GM12878 (cell line): Measurements from ENCODE around the gene ZFP90. TPM values are rescaled to one million over a fixed set of nuclear protein-coding genes. Genes with fewer than 3 reads are reported as not detected.
A peak's percentile ranks its signal among the peaks of the same experiment; 100 is the strongest.

ENCODE experiments used
- BCL3 ChIP-seq: IDR thresholded peaks from 2 replicates; pipeline ENCODE4 v1.6.1; 2011; ENCODE audit warnings: borderline replicate concordance, low read depth, mild to moderate bottlenecking, moderate library complexity, low read length; ENCODE audit not compliant: insufficient read depth, poor library complexity, severe bottlenecking
- CREB1 ChIP-seq: IDR thresholded peaks from 2 replicates; pipeline ENCODE4 v1.6.1; 2012; ENCODE audit warnings: low read depth, mild to moderate bottlenecking, inconsistent platforms
- EGR1 ChIP-seq, 2 experiments: IDR thresholded peaks; 1 replicate in 1 of 2; 2 replicates in 1 of 2; pipeline ENCODE4 v1.6.1; 2011 to 2012; ENCODE audit warnings: low read depth in 2 of 2, low read length in 2 of 2, borderline replicate concordance in 1 of 2, mild to moderate bottlenecking in 1 of 2, moderate library complexity in 1 of 2
- EZH2 ChIP-seq: IDR thresholded peaks from 2 replicates; pipeline ENCODE4 v1.6.1; 2012; ENCODE audit warnings: low read depth, mild to moderate bottlenecking, control low read depth, inconsistent platforms, low read length, borderline replicate concordance; ENCODE audit not compliant: control insufficient read depth
- HCFC1 ChIP-seq: fragments of 150-350 bp; IDR thresholded peaks from 2 replicates; pipeline ENCODE4 v1.6.1; 2014; ENCODE audit warnings: low read length
- MXI1 ChIP-seq: fragments of 150-350 bp; IDR thresholded peaks from 2 replicates; pipeline ENCODE4 v1.6.1; 2011; ENCODE audit warnings: low read depth, mild to moderate bottlenecking, inconsistent platforms, low read length, improper control_type of control experiment
- MYB ChIP-seq: fragments of 150-350 bp; IDR thresholded peaks from 2 replicates; pipeline ENCODE4 v1.6.1; 2014; ENCODE audit warnings: mild to moderate bottlenecking, low read depth, low read length, borderline replicate concordance
- NBN ChIP-seq: fragments of 450-650 bp; IDR thresholded peaks from 2 replicates; pipeline ENCODE4 v1.6.1; 2016
- NR2C1 ChIP-seq: fragments of 450-650 bp; IDR thresholded peaks from 2 replicates; pipeline ENCODE4 v1.6.1; 2017; ENCODE audit warnings: antibody characterized with exemption, mild to moderate bottlenecking, moderate library complexity
- NR2F1 ChIP-seq: fragments of 450-650 bp; conservative IDR thresholded peaks from 2 replicates; pipeline ENCODE4 v1.6.1; 2017; ENCODE audit warnings: mild to moderate bottlenecking
- NRF1 ChIP-seq: conservative IDR thresholded peaks from 2 replicates; pipeline ENCODE4 v1.6.1; 2011; ENCODE audit warnings: mild to moderate bottlenecking, low read depth, low read length, improper control_type of control experiment
- PBX3 ChIP-seq: IDR thresholded peaks from 2 replicates; pipeline ENCODE4 v1.6.1; 2011; ENCODE audit warnings: mild to moderate bottlenecking, low read depth, low read length, moderate library complexity; ENCODE audit not compliant: insufficient replicate concordance
- PKNOX1 ChIP-seq: fragments of 450-650 bp; IDR thresholded peaks from 2 replicates; pipeline ENCODE4 v1.6.1; 2016; ENCODE audit warnings: mild to moderate bottlenecking
- POLR2A ChIP-seq: IDR thresholded peaks from 2 replicates; pipeline ENCODE4 v1.6.1; 2011; ENCODE audit warnings: low read depth, mild to moderate bottlenecking, low read length
- SIX5 ChIP-seq: IDR thresholded peaks from 2 replicates; pipeline ENCODE4 v1.6.1; 2011; ENCODE audit warnings: mild to moderate bottlenecking, low read depth, low read length, moderate library complexity; ENCODE audit not compliant: severe bottlenecking
- SKIL ChIP-seq: fragments of 450-650 bp; IDR thresholded peaks from 2 replicates; pipeline ENCODE4 v1.6.1; 2017; ENCODE audit warnings: mild to moderate bottlenecking, low read depth, inconsistent platforms; ENCODE audit not compliant: poor library complexity, severe bottlenecking
- SREBF1 ChIP-seq: IDR thresholded peaks from 2 replicates; pipeline ENCODE4 v1.6.1; 2012; ENCODE audit warnings: mild to moderate bottlenecking, low read length
- YY1 ChIP-seq: IDR thresholded peaks from 2 replicates; pipeline ENCODE4 v1.6.1; 2011; ENCODE audit warnings: low read depth, mild to moderate bottlenecking, low read length
- ZNF207 ChIP-seq: fragments of 450-650 bp; IDR thresholded peaks from 2 replicates; pipeline ENCODE4 v1.6.1; 2014; ENCODE audit warnings: antibody characterized with exemption, mild to moderate bottlenecking, borderline replicate concordance
- polyA plus RNA-seq, 11 experiments: library from polyadenylated mRNA; depleted of rRNA in 4 of 11; unstranded in 6 of 11; stranded (reverse) in 5 of 11; fragments of >200 nt; fragmentation: Nextera tagmentation in 4 of 11; fragmentation: Illumina TruSeq in 1 of 11; extraction: Ambion mirVana in 4 of 11; extraction: Trizol in 1 of 11; gene quantifications; 1 replicate in 1 of 11; 2 replicates in 10 of 11; pipeline versions ENCODE4 v1.2.1 to v1.2.3, GENCODE V29; 2011 to 2016; ENCODE audit warnings: inconsistent platforms in 2 of 11, missing spikeins in 2 of 11, low read depth in 1 of 11
- total RNA-seq, 4 experiments: library from RNA; depleted of rRNA in 3 of 4; stranded (reverse); fragments of >200 nt in 3 of 4; fragmentation: Illumina TruSeq in 1 of 4; extraction: Trizol in 1 of 4; gene quantifications; 2 replicates each; pipeline versions ENCODE4 v1.2.1 to v1.2.3, GENCODE V29; 2013 to 2021

ZFP90 gene
- total and polyA plus RNA-seq, 10 of the 15 experiments (the other 5 are each of a cell fraction or from before 2014, with no cell fraction given) = 3.3 to 20.0 (median 15.4) TPM

- TF ChIP-seq EZH2 (no peak), SIX5 (peak; percentile 85), NR2C1 (no peak), NRF1 (peak; percentile 22; the same call in 1 of the 2 replicates), ZNF207 (peak; percentile 32; the same call in 1 of the 2 replicates), EGR1 (IDR thresholded peaks at IDR 0.05; ENCODE audit: borderline replicate concordance in 1 of 2, low read depth in 2 of 2, low read length in 2 of 2) (no peak), CREB1 (peak; percentile 59; the same call in 1 of the 2 replicates), MYB (no peak), POLR2A (peak; percentile 80), HCFC1 (peak; percentile 88), NBN (peak; percentile 65; the same call in 1 of the 2 replicates), PKNOX1 (peak; percentile 82), YY1 (peak; percentile 94), PBX3 (no peak), SKIL (no peak), SREBF1 (0 out of 2 replicates have a peak, but pooled peaks have one; percentile 49), BCL3 (peak; percentile 46), NR2F1 (peak; percentile 45; the same call in 1 of the 2 replicates), MXI1 (peak; percentile 67; the same call in 1 of the 2 replicates)
These were observed at the start of gene ZFP90 (continued) for GRCh38 chr16:68538880-68539701.
